ENCODE measurements around the gene CDKL4. TPM values are rescaled to one million over a fixed set of nuclear protein-coding genes. Genes with fewer than 3 reads are reported as not detected.

Gene CDKL4
- total and polyA plus RNA-seq, 2 of the 13 experiments (the other 11 are each of a cell fraction or from before 2014, with no cell fraction given) = 0.29 to 0.50 TPM

DNA sequence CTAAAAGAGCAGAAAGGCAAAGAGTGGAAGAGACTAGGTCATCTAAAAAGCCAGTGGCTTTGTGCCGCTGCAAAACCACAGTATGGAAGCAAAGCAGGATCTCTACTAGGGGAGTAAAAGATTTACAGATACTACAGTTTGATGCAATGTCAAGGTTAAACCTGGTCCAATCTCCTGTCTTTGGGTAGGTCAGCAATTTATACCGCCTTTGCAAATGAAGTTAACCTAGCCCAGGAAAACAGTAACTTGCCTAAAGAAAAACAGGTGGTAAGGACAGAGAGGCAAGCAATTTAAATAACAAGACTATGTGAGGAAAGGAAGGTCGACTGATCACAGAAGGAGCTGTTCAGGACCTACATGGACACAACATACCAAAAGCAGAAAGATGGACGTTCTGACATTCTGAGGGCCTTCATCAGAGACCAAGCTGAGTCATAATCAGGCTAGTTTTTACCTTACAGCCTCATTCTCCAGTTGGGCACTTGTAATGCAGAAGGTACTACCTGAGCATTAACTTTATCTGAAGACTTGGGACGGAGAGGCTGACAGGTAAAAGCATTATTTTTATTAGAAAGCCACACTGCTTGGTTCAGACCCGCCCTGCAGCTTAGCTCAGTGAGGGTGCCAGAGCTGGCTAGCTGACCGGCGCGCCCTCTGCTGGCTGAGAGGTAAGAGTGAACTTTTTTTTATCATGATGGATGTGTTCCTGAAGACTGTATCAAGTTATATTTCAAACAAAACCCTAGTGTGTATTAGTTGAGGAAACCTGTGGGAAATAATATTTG lies 15.9 kb downstream of the CDKL4 start (continued):
- TF ChIP-seq, protein P1, sequence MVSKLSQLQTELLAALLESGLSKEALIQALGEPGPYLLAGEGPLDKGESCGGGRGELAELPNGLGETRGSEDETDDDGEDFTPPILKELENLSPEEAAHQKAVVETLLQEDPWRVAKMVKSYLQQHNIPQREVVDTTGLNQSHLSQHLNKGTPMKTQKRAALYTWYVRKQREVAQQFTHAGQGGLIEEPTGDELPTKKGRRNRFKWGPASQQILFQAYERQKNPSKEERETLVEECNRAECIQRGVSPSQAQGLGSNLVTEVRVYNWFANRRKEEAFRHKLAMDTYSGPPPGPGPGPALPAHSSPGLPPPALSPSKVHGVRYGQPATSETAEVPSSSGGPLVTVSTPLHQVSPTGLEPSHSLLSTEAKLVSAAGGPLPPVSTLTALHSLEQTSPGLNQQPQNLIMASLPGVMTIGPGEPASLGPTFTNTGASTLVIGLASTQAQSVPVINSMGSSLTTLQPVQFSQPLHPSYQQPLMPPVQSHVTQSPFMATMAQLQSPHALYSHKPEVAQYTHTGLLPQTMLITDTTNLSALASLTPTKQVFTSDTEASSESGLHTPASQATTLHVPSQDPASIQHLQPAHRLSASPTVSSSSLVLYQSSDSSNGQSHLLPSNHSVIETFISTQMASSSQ (IDR thresholded peaks at IDR 0.05; ENCODE audit: low read depth) = no peak
- TF ChIP-seq, protein P1 (CRISPR knock-in tag; IDR thresholded peaks at IDR 0.05; ENCODE audit: borderline replicate concordance) = no peak
- TF ChIP-seq, protein P2, sequence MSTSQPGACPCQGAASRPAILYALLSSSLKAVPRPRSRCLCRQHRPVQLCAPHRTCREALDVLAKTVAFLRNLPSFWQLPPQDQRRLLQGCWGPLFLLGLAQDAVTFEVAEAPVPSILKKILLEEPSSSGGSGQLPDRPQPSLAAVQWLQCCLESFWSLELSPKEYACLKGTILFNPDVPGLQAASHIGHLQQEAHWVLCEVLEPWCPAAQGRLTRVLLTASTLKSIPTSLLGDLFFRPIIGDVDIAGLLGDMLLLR (CRISPR knock-in tag; IDR thresholded peaks at IDR 0.05) = no peak
- TF ChIP-seq GZF1 (CRISPR knock-in tag; IDR thresholded peaks at IDR 0.05) = 0 out of 2 replicates have a peak, but pooled peaks have one; percentile 30
- TF ChIP-seq CEBPB (IDR thresholded peaks at IDR 0.05; ENCODE audit: borderline replicate concordance, low read depth, low read length) = no peak
- no peak for TF ChIP-seq FOXO1 (CRISPR knock-in tag; IDR thresholded peaks at IDR 0.05)
- TF ChIP-seq, protein P3, sequence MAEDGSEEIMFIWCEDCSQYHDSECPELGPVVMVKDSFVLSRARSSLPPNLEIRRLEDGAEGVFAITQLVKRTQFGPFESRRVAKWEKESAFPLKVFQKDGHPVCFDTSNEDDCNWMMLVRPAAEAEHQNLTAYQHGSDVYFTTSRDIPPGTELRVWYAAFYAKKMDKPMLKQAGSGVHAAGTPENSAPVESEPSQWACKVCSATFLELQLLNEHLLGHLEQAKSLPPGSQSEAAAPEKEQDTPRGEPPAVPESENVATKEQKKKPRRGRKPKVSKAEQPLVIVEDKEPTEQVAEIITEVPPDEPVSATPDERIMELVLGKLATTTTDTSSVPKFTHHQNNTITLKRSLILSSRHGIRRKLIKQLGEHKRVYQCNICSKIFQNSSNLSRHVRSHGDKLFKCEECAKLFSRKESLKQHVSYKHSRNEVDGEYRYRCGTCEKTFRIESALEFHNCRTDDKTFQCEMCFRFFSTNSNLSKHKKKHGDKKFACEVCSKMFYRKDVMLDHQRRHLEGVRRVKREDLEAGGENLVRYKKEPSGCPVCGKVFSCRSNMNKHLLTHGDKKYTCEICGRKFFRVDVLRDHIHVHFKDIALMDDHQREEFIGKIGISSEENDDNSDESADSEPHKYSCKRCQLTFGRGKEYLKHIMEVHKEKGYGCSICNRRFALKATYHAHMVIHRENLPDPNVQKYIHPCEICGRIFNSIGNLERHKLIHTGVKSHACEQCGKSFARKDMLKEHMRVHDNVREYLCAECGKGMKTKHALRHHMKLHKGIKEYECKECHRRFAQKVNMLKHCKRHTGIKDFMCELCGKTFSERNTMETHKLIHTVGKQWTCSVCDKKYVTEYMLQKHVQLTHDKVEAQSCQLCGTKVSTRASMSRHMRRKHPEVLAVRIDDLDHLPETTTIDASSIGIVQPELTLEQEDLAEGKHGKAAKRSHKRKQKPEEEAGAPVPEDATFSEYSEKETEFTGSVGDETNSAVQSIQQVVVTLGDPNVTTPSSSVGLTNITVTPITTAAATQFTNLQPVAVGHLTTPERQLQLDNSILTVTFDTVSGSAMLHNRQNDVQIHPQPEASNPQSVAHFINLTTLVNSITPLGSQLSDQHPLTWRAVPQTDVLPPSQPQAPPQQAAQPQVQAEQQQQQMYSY (CRISPR knock-in tag; IDR thresholded peaks at IDR 0.05) = no peak
- no peak for TF ChIP-seq ZNF878 (CRISPR knock-in tag; IDR thresholded peaks at IDR 0.05)
- TF ChIP-seq, protein P4, sequence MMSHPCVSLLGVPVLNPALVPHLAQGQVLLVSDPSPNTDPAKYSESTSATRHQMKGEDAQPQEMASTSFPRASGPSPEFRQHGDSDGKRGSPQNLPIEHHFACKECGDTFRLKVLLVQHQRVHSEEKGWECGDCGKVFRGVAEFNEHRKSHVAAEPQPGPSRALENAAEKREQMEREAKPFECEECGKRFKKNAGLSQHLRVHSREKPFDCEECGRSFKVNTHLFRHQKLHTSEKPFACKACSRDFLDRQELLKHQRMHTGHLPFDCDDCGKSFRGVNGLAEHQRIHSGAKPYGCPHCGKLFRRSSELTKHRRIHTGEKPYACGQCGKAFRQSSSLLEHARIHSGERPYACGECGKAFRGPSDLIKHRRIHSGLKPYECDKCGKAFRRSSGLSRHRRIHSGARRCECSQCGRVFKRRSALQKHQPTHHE (CRISPR knock-in tag; IDR thresholded peaks at IDR 0.05; ENCODE audit: borderline replicate concordance) = no peak
- no peak for TF ChIP-seq ZNF891 (CRISPR knock-in tag; IDR thresholded peaks at IDR 0.05)

Data from HepG2 (cell line).